ENCODE measurements around the gene UBL4A.

The UBL4A gene

GRCh38 chrX:154471839-154472684 lies 14.4 kb downstream of the UBL4A start:
- Histone ChIP-seq H4K91ac (ENCODE audit: low read depth, low read length, poor library complexity) (no peak overlapping the region), H3K4me1 (ENCODE audit: control insufficient read depth in 2 of 2, insufficient read depth in 1 of 2, low read depth in 1 of 2, low read length in 2 of 2) (no peaks in the 10 kb centered on the region), H2BK15ac (ENCODE audit: low read length) (no peak overlapping the region), H4K8ac (ENCODE audit: low read depth, low read length) (no peak overlapping the region), H3K23ac (ENCODE audit: low read depth, low read length, poor library complexity) (no peak overlapping the region), H2AFZ (ENCODE audit: low read length) (no peak overlapping the region), H2BK5ac (ENCODE audit: low read length) (no peak overlapping the region), H3K9ac (ENCODE audit: low read depth, low read length, poor library complexity) (no peak overlapping the region), H2BK12ac (ENCODE audit: low read length) (no peak overlapping the region), H3K18ac (ENCODE audit: low read length) (no peak overlapping the region), H2AK5ac (ENCODE audit: low read depth, low read length) (no peak overlapping the region), H3K4ac (ENCODE audit: low read length) (no peak overlapping the region), H3K9me3 (replicated peaks in 1 of 2; ENCODE audit: control insufficient read depth in 2 of 2, insufficient read depth in 1 of 2, low read depth in 1 of 2, low read length in 2 of 2) (peaks cover 0 to 2% of the 10 kb centered on the region in 2 donors), H3K27me3 (ENCODE audit: control insufficient read depth in 3 of 3, insufficient read depth in 3 of 3, low read depth in 1 of 3, low read length in 3 of 3) (peaks cover 0 to 5% (median 0%) of the 10 kb centered on the region in 3 experiments), H2BK120ac (ENCODE audit: low read depth, low read length) (no peak overlapping the region), H3K14ac (ENCODE audit: low read length) (no peak overlapping the region), H3K27ac (replicated peaks; ENCODE audit: low read length) (no peak overlapping the region), H3K4me3 (ENCODE audit: low read length in 2 of 2) (no peak overlapping the region), H3K4me2 (ENCODE audit: insufficient read depth, low read length, poor library complexity, severe bottlenecking) (no peak overlapping the region), H3K36me3 (replicated peaks in 1 of 2; ENCODE audit: control insufficient read depth in 2 of 2, insufficient read depth in 2 of 2, low read length in 2 of 2) (peaks cover 17 to 59% of the 10 kb centered on the region in 2 donors), H3K79me1 (ENCODE audit: low read depth, low read length) (peaks cover 2% of the 10 kb centered on the region)
- no peak for DNase-seq (ENCODE audit: low spot score)
- no CpG with 5 or more reads among the region's 23 CpGs for WGBS, 2 donors (ENCODE audit: extremely low coverage in 2 of 2, insufficient read length in 2 of 2, insufficient replicate concordance in 1 of 2)

DNA sequence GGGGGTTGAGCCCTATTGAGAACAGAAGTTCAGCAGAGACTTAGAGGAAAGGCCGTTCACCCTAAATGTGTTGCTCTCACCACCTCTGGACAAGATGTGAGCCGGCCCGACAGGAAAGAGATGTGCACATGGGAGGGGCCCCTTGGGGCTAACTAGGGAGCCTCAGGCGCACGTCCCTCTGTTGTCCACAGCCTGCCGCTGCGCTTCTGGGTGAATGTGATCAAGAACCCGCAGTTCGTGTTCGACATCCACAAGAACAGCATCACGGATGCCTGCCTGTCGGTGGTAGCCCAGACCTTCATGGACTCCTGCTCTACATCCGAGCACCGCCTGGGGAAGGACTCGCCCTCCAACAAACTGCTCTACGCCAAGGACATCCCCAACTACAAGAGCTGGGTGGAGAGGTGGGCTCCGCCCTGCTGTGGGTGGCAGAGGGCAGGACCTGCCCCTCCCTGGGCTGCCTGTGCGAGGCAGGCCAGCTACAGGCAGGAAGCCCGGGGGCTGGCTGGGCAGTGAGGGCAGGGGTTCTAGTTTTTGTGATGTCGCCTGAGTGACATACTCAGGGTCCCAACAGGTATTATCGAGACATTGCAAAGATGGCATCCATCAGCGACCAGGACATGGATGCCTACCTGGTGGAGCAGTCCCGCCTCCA lies 15.4 kb downstream of the UBL4A start:
- Histone ChIP-seq H3K4me1 (ENCODE audit: control insufficient read depth in 2 of 2, insufficient read depth in 1 of 2, low read depth in 1 of 2, low read length in 2 of 2) (no peaks in the 10 kb centered on the region), H2BK12ac (ENCODE audit: low read length) (no peak overlapping the region), H3K18ac (ENCODE audit: low read length) (no peak overlapping the region), H3K79me1 (ENCODE audit: low read depth, low read length) (peaks cover 2% of the 10 kb centered on the region), H3K23ac (ENCODE audit: low read depth, low read length, poor library complexity) (no peak overlapping the region), H3K36me3 (replicated peaks in 1 of 2; ENCODE audit: control insufficient read depth in 2 of 2, insufficient read depth in 2 of 2, low read length in 2 of 2) (peaks cover 15 to 66% of the 10 kb centered on the region in 2 donors), H2BK15ac (ENCODE audit: low read length) (no peak overlapping the region), H4K8ac (ENCODE audit: low read depth, low read length) (no peak overlapping the region), H2BK5ac (ENCODE audit: low read length) (no peak overlapping the region), H2BK120ac (ENCODE audit: low read depth, low read length) (no peak overlapping the region), H3K4me2 (ENCODE audit: insufficient read depth, low read length, poor library complexity, severe bottlenecking) (no peak overlapping the region), H3K9ac (ENCODE audit: low read depth, low read length, poor library complexity) (no peak overlapping the region), H2AK5ac (ENCODE audit: low read depth, low read length) (no peak overlapping the region), H3K27ac (replicated peaks; ENCODE audit: low read length) (no peak overlapping the region), H3K14ac (ENCODE audit: low read length) (no peak overlapping the region), H4K91ac (ENCODE audit: low read depth, low read length, poor library complexity) (no peak overlapping the region), H3K9me3 (replicated peaks in 1 of 2; ENCODE audit: control insufficient read depth in 2 of 2, insufficient read depth in 1 of 2, low read depth in 1 of 2, low read length in 2 of 2) (no peaks in the 10 kb centered on the region), H3K4me3 (ENCODE audit: low read length in 2 of 2) (no peak overlapping the region), H2AFZ (ENCODE audit: low read length) (no peak overlapping the region), H3K4ac (ENCODE audit: low read length) (no peak overlapping the region), H3K27me3 (ENCODE audit: control insufficient read depth in 3 of 3, insufficient read depth in 3 of 3, low read depth in 1 of 3, low read length in 3 of 3) (no peaks in the 10 kb centered on the region)
- no peak for DNase-seq (ENCODE audit: low spot score)
- no CpG with 5 or more reads among the region's 23 CpGs for WGBS, 2 donors (ENCODE audit: extremely low coverage in 2 of 2, insufficient read length in 2 of 2, insufficient replicate concordance in 1 of 2)

- no peak overlapping the region for H3K4me3 ChIP-seq (ENCODE audit: low read length in 2 of 2)
- H4K8ac ChIP-seq (ENCODE audit: low read depth, low read length) = no peak overlapping the region
- no peak overlapping the region for H2BK12ac ChIP-seq (ENCODE audit: low read length)
- no peaks in the 10 kb centered on the region for H3K9me3 ChIP-seq (replicated peaks in 1 of 2; ENCODE audit: control insufficient read depth in 2 of 2, insufficient read depth in 1 of 2, low read depth in 1 of 2, low read length in 2 of 2)
- H2BK5ac ChIP-seq (ENCODE audit: low read length) = no peak overlapping the region
- H3K79me1 ChIP-seq (ENCODE audit: low read depth, low read length) = peaks cover 2% of the 10 kb centered on the region
- H3K4ac ChIP-seq (ENCODE audit: low read length) = no peak overlapping the region
- H3K18ac ChIP-seq (ENCODE audit: low read length) = no peak overlapping the region
- H3K14ac ChIP-seq (ENCODE audit: low read length) = no peak overlapping the region
- DNase-seq (ENCODE audit: low spot score) = no peak
- H4K91ac ChIP-seq (ENCODE audit: low read depth, low read length, poor library complexity) = no peak overlapping the region
- H3K36me3 ChIP-seq (replicated peaks in 1 of 2; ENCODE audit: control insufficient read depth in 2 of 2, insufficient read depth in 2 of 2, low read length in 2 of 2) = peaks cover 15 to 70% of the 10 kb centered on the region in 2 donors
- H3K27ac ChIP-seq (replicated peaks; ENCODE audit: low read length) = no peak overlapping the region
- no peak overlapping the region for H2BK15ac ChIP-seq (ENCODE audit: low read length)
- H3K4me2 ChIP-seq (ENCODE audit: insufficient read depth, low read length, poor library complexity, severe bottlenecking) = no peak overlapping the region
- no peak overlapping the region for H2AFZ ChIP-seq (ENCODE audit: low read length)
- no peak overlapping the region for H3K23ac ChIP-seq (ENCODE audit: low read depth, low read length, poor library complexity)
- WGBS, 2 donors (ENCODE audit: extremely low coverage in 2 of 2, insufficient read length in 2 of 2, insufficient replicate concordance in 1 of 2) = no CpG with 5 or more reads among the region's 14 CpGs
- no peak overlapping the region for H3K9ac ChIP-seq (ENCODE audit: low read depth, low read length, poor library complexity)
- no peaks in the 10 kb centered on the region for H3K4me1 ChIP-seq (ENCODE audit: control insufficient read depth in 2 of 2, insufficient read depth in 1 of 2, low read depth in 1 of 2, low read length in 2 of 2)
- H2AK5ac ChIP-seq (ENCODE audit: low read depth, low read length) = no peak overlapping the region
- no peaks in the 10 kb centered on the region for H3K27me3 ChIP-seq (ENCODE audit: control insufficient read depth in 3 of 3, insufficient read depth in 3 of 3, low read depth in 1 of 3, low read length in 3 of 3)
- no peak overlapping the region for H2BK120ac ChIP-seq (ENCODE audit: low read depth, low read length)
These were observed 16.0 kb downstream of the UBL4A start for GRCh38 chrX:154470434-154470833.

- no peak overlapping the region for H4K8ac ChIP-seq (ENCODE audit: low read depth, low read length)
- no peak overlapping the region for H2BK15ac ChIP-seq (ENCODE audit: low read length)
- no peak for DNase-seq (ENCODE audit: low spot score)
- H3K36me3 ChIP-seq (replicated peaks in 1 of 2; ENCODE audit: control insufficient read depth in 2 of 2, insufficient read depth in 2 of 2, low read length in 2 of 2) = peaks cover 15 to 76% of the 10 kb centered on the region in 2 donors
- no peak overlapping the region for H2BK120ac ChIP-seq (ENCODE audit: low read depth, low read length)
- H3K18ac ChIP-seq (ENCODE audit: low read length) = no peak overlapping the region
- no peak overlapping the region for H3K4me3 ChIP-seq (ENCODE audit: low read length in 2 of 2)
- H2BK12ac ChIP-seq (ENCODE audit: low read length) = no peak overlapping the region
- no peak overlapping the region for H3K27ac ChIP-seq (replicated peaks; ENCODE audit: low read length)
- H3K79me1 ChIP-seq (ENCODE audit: low read depth, low read length) = peaks cover 2% of the 10 kb centered on the region
- H3K14ac ChIP-seq (ENCODE audit: low read length) = no peak overlapping the region
- H4K91ac ChIP-seq (ENCODE audit: low read depth, low read length, poor library complexity) = no peak overlapping the region
- no peak overlapping the region for H3K9ac ChIP-seq (ENCODE audit: low read depth, low read length, poor library complexity)
- no peak overlapping the region for H2AFZ ChIP-seq (ENCODE audit: low read length)
- H3K4me1 ChIP-seq (ENCODE audit: control insufficient read depth in 2 of 2, insufficient read depth in 1 of 2, low read depth in 1 of 2, low read length in 2 of 2) = no peaks in the 10 kb centered on the region
- H3K9me3 ChIP-seq (replicated peaks in 1 of 2; ENCODE audit: control insufficient read depth in 2 of 2, insufficient read depth in 1 of 2, low read depth in 1 of 2, low read length in 2 of 2) = no peaks in the 10 kb centered on the region
- H2AK5ac ChIP-seq (ENCODE audit: low read depth, low read length) = no peak overlapping the region
- WGBS, 2 donors (ENCODE audit: extremely low coverage in 2 of 2, insufficient read length in 2 of 2, insufficient replicate concordance in 1 of 2) = no CpG with 5 or more reads among the region's 18 CpGs
- no peak overlapping the region for H3K4ac ChIP-seq (ENCODE audit: low read length)
- H3K4me2 ChIP-seq (ENCODE audit: insufficient read depth, low read length, poor library complexity, severe bottlenecking) = no peak overlapping the region
- no peak overlapping the region for H2BK5ac ChIP-seq (ENCODE audit: low read length)
- no peak overlapping the region for H3K23ac ChIP-seq (ENCODE audit: low read depth, low read length, poor library complexity)
- no peaks in the 10 kb centered on the region for H3K27me3 ChIP-seq (ENCODE audit: control insufficient read depth in 3 of 3, insufficient read depth in 3 of 3, low read depth in 1 of 3, low read length in 3 of 3)
These were observed 16.5 kb downstream of the UBL4A start for GRCh38 chrX:154469880-154470279.
